ENCODE measurements around the gene TTC9C. TPM values are rescaled to one million over a fixed set of nuclear protein-coding genes. Genes with fewer than 3 reads are reported as not detected.

TTC9C gene
- total RNA-seq, 1 donor from 2014 or later: 35.2 TPM

Other genes with a start within 250 kb of the TTC9C start
- gene AHNAK, start 181.7 kb upstream of the TTC9C start, total RNA-seq: 562 and 666 TPM in 2 replicates
- 1,186 and 1,947 TPM in 2 replicates for gene EEF1G, start 154.6 kb upstream of the TTC9C start, total RNA-seq
- gene TUT1, start 137.0 kb upstream of the TTC9C start, total RNA-seq: 12.8 and 16.8 TPM in 2 replicates
- 143 and 154 TPM in 2 replicates for gene MTA2, start 126.6 kb upstream of the TTC9C start, total RNA-seq
- gene EML3, start 115.7 kb upstream of the TTC9C start, total RNA-seq: 33.2 and 83.2 TPM in 2 replicates
- gene ROM1, start 115.2 kb upstream of the TTC9C start, total RNA-seq: 1.4 and 2.3 TPM in 2 replicates
- 38.3 and 42.5 TPM in 2 replicates for gene B3GAT3, start 106.5 kb upstream of the TTC9C start, total RNA-seq
- gene GANAB, start 81.9 kb upstream of the TTC9C start, total RNA-seq: 295 and 372 TPM in 2 replicates
- gene INTS5, start 75.2 kb upstream of the TTC9C start, total RNA-seq: 29.0 and 29.5 TPM in 2 replicates
- gene C11orf98, start 63.3 kb upstream of the TTC9C start, total RNA-seq: 49.7 and 56.8 TPM in 2 replicates
- 2.4 and 2.5 TPM in 2 replicates for gene CSKMT, start 63.2 kb upstream of the TTC9C start, total RNA-seq
- 7.8 and 9.9 TPM in 2 replicates for gene UQCC3, start 56.8 kb upstream of the TTC9C start, total RNA-seq
- gene LBHD1, start 56.2 kb upstream of the TTC9C start, total RNA-seq: 2.1 and 7.1 TPM in 2 replicates
- 134 and 162 TPM in 2 replicates for gene UBXN1, start 49.4 kb upstream of the TTC9C start, total RNA-seq
- not detected in 2 replicates for gene LRRN4CL, start 39.0 kb upstream of the TTC9C start, total RNA-seq
- 34.8 and 36.4 TPM in 2 replicates for gene BSCL2, start 21.1 kb upstream of the TTC9C start, total RNA-seq
- gene GNG3, start 20.8 kb upstream of the TTC9C start, total RNA-seq: not detected in 2 replicates
- gene HNRNPUL2, start 1.0 kb upstream of the TTC9C start, total RNA-seq: 13.2 and 23.6 TPM in 2 replicates
- 7.2 and 12.6 TPM in 2 replicates for gene ZBTB3, start 25.7 kb downstream of the TTC9C start, total RNA-seq
- gene POLR2G, start 33.1 kb downstream of the TTC9C start, total RNA-seq: 75.5 and 88.6 TPM in 2 replicates
- gene TAF6L, start 42.9 kb downstream of the TTC9C start, total RNA-seq: 20.6 and 21.8 TPM in 2 replicates
- 63.9 and 65.4 TPM in 2 replicates for gene TMEM179B, start 58.9 kb downstream of the TTC9C start, total RNA-seq
- gene TMEM223, start 63.5 kb downstream of the TTC9C start, total RNA-seq: 16.8 and 23.2 TPM in 2 replicates
- gene NXF1, start 77.0 kb downstream of the TTC9C start, total RNA-seq: 38.1 and 63.2 TPM in 2 replicates
- gene STX5, start 103.6 kb downstream of the TTC9C start, total RNA-seq: 36.7 and 37.1 TPM in 2 replicates
- gene TEX54, start 104.4 kb downstream of the TTC9C start, total RNA-seq: not detected in 2 replicates
- 32.3 and 37.5 TPM in 2 replicates for gene WDR74, start 111.1 kb downstream of the TTC9C start, total RNA-seq
- gene SLC3A2, start 152.4 kb downstream of the TTC9C start, total RNA-seq: 128 and 157 TPM in 2 replicates
- gene CHRM1, start 192.9 kb downstream of the TTC9C start, total RNA-seq: not detected in 2 replicates